Measurements from ENCODE around the gene MINDY2. TPM values are rescaled to one million over a fixed set of nuclear protein-coding genes. Genes with fewer than 3 reads are reported as not detected.
A peak's percentile ranks its signal among the peaks of the same experiment; 100 is the strongest.

MINDY2 gene
- total and polyA plus RNA-seq, 2 experiments from 2014 or later: 30.7 to 40.2 TPM

DNA sequence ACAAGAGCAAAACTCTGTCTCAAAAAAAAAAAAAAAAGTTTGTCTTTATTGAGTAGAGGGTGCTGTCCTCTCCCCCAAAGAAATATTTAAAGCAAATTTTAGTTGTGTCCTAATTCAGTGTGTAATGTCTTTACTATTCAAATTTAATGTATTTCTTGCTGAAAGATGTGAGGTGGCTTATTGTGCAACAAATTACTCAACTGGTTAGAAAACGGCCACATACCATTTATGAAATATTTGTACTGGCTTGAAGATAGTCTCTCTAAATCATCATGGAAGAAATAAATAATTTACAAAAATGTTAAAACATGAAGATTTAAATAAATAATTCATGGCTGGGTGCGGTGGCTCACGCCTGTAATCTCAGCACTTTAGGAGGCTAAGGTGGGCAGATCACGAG lies 99.3 kb downstream of the MINDY2 start:
- Histone ChIP-seq H3K4me1 (ENCODE audit: low read depth) (no peaks in the 10 kb centered on the region), H3K4me3 (no peak overlapping the region), H3K36me3 (no peaks in the 10 kb centered on the region), H3K9me3 (ENCODE audit: low read depth) (no peaks in the 10 kb centered on the region), H3K27ac (no peak overlapping the region), H3K27me3 (no peaks in the 10 kb centered on the region)
- TF ChIP-seq, protein P1, sequence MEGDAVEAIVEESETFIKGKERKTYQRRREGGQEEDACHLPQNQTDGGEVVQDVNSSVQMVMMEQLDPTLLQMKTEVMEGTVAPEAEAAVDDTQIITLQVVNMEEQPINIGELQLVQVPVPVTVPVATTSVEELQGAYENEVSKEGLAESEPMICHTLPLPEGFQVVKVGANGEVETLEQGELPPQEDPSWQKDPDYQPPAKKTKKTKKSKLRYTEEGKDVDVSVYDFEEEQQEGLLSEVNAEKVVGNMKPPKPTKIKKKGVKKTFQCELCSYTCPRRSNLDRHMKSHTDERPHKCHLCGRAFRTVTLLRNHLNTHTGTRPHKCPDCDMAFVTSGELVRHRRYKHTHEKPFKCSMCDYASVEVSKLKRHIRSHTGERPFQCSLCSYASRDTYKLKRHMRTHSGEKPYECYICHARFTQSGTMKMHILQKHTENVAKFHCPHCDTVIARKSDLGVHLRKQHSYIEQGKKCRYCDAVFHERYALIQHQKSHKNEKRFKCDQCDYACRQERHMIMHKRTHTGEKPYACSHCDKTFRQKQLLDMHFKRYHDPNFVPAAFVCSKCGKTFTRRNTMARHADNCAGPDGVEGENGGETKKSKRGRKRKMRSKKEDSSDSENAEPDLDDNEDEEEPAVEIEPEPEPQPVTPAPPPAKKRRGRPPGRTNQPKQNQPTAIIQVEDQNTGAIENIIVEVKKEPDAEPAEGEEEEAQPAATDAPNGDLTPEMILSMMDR (IDR thresholded peaks at IDR 0.05; ENCODE audit: low read depth, low read length): no peak
- peak in 1 of 2 donors; percentile 70 for DNase-seq (ENCODE audit: low read depth in 1 of 2, low spot score in 1 of 2)

DNA sequence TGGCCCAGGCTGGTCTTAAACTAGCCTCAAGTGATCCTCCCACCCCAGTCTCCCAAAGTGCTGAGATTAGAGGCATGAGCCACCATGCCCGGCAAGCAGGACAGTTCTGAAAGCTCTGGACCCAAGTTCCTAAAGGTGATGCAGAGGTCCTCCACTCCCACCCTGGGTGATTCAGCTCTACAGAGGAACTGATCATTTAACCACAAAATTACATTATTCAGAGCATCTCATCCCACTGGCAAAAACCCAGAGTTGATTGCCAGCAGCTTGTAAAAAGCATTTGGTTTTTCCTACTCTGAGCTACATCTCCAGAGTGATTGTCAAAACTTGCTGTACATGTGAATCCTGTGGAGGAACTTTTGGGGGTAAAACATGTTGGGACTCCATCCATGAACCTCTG lies 102.2 kb downstream of the MINDY2 start:
- TF ChIP-seq, protein P1 (IDR thresholded peaks at IDR 0.05; ENCODE audit: low read depth, low read length): no peak
- no peak overlapping the region for H3K4me3 ChIP-seq
- peak in 1 of 2 donors; percentile 65 for DNase-seq (ENCODE audit: low read depth in 1 of 2, low spot score in 1 of 2)
- H3K4me1 ChIP-seq (ENCODE audit: low read depth): peaks cover 3% of the 10 kb centered on the region
- no peaks in the 10 kb centered on the region for H3K36me3 ChIP-seq
- H3K27me3 ChIP-seq: no peaks in the 10 kb centered on the region
- no peaks in the 10 kb centered on the region for H3K9me3 ChIP-seq (ENCODE audit: low read depth)
- no peak overlapping the region for H3K27ac ChIP-seq

DNA sequence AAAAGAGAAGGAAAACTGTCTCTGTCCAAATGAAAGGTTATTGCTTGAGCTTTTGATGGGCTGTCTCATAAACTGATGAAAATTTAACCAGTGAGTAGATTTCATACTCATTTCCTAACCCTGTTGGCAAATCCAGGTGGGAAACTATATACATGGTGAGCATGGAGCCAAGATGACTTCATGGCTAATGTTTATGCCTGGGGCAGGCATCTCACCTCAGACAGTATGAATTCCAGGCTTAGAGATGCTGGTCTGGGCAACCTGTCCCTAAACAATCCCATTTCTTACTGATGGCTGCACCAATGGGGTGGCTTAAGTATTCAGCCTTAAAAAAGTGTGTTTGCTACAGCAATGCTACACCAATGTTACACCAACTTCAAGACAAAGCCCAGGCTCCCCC lies 104.2 kb downstream of the MINDY2 start:
- H3K27me3 ChIP-seq: no peaks in the 10 kb centered on the region
- peaks cover 3% of the 10 kb centered on the region for H3K4me1 ChIP-seq (ENCODE audit: low read depth)
- peaks cover 19% of the 10 kb centered on the region for H3K36me3 ChIP-seq
- no peak overlapping the region for H3K4me3 ChIP-seq
- TF ChIP-seq, protein P1 (IDR thresholded peaks at IDR 0.05; ENCODE audit: low read depth, low read length): no peak
- H3K27ac ChIP-seq: no peak overlapping the region
- no peaks in the 10 kb centered on the region for H3K9me3 ChIP-seq (ENCODE audit: low read depth)
- DNase-seq (ENCODE audit: low read depth in 1 of 2, low spot score in 1 of 2): no peak

- TF ChIP-seq, protein P1 (IDR thresholded peaks at IDR 0.05; ENCODE audit: low read depth, low read length): no peak
- no peak for DNase-seq (ENCODE audit: low read depth in 1 of 2, low spot score in 1 of 2)
- H3K27ac ChIP-seq: no peak overlapping the region
- no peak overlapping the region for H3K4me3 ChIP-seq
- H3K36me3 ChIP-seq: peaks cover 31% of the 10 kb centered on the region
- peaks cover 3% of the 10 kb centered on the region for H3K4me1 ChIP-seq (ENCODE audit: low read depth)
- no peaks in the 10 kb centered on the region for H3K9me3 ChIP-seq (ENCODE audit: low read depth)
- H3K27me3 ChIP-seq: no peaks in the 10 kb centered on the region
Measured at GRCh38 chr15:58876306-58877106, 105.4 kb downstream of the MINDY2 start.

DNA sequence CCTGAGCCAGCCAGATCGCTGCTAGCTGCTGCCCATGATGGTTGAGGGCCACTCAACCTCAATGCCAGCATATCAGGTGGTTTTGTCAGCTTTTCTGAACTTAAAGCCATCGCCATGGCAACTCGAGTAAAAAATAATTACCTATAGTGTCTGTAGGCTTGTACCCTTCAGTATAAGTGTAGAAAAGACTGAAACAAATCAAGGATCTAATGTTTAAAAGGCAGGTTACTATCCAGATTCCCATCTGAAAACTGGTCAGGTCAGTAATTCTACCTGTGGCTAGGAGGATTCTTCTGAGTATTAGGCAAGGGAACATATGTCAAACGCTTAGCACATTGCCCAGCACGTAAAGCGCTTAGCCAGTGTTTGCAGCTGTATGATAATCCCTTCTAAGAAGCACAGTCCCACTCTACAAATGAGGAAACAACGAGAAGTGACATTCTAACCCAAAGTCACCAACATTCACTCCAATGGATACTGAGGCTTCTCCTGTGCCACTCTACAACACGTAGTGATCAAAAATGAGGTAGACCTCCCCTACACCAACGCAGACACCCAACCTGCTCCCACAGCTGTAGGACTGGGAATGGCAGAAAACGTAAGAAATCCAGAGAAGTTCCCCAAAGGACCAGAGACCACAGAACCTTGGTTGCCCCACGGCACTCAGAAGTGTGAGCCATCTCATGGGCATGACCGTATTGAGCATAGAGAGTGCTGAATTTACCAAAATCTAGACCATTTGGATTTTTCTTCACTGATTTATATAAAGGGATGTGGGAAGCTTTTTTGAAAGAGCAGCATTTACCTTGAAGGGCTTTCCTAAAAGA lies 107.1 kb downstream of the MINDY2 start:
- Histone ChIP-seq H3K27ac (no peak overlapping the region), H3K9me3 (ENCODE audit: low read depth) (no peaks in the 10 kb centered on the region), H3K27me3 (no peaks in the 10 kb centered on the region), H3K4me1 (ENCODE audit: low read depth) (peaks cover 3% of the 10 kb centered on the region), H3K4me3 (no peak overlapping the region), H3K36me3 (peaks cover 38% of the 10 kb centered on the region)
- TF ChIP-seq, protein P1 (IDR thresholded peaks at IDR 0.05; ENCODE audit: low read depth, low read length): no peak
- no peak for DNase-seq (ENCODE audit: low read depth in 1 of 2, low spot score in 1 of 2)
